ENCODE measurements around the gene HOXA13. TPM values are rescaled to one million over a fixed set of nuclear protein-coding genes. Genes with fewer than 3 reads are reported as not detected.

Gene HOXA13
- total and polyA plus RNA-seq, 11 donors: not detected

GRCh38 chr7:27245124-27245797 lies 45.4 kb upstream of the HOXA13 start:
- Histone ChIP-seq H3K4me3 (peak overlapping the region in 6 of 12 donors; percentile 5 to 35 (median 20)), H3K36me3 (no peaks in the 10 kb centered on the region), H3K4me1 (peaks cover 0 to 43% (median 20%) of the 10 kb centered on the region in 12 donors), H3K27ac (no peak overlapping the region), H3K27me3 (peaks cover 88 to 100% (median 100%) of the 10 kb centered on the region in 9 donors), H3K9me3 (no peaks in the 10 kb centered on the region)
- intact Hi-C loops (cut with DNase I): no loop called here
- DNase-seq (no peak), ATAC-seq (no peak)
- no peak for TF ChIP-seq CTCF (IDR thresholded peaks at IDR 0.05)
- TF ChIP-seq POLR2A (IDR thresholded peaks at IDR 0.05): no peak
- WGBS, 4 donors: 6 to 8% (median 6%) methylated on average over 31 to 37 of the region's 37 CpGs

GRCh38 chr7:27244488-27245123 lies 44.7 kb upstream of the HOXA13 start:
- peaks cover 0 to 49% (median 21%) of the 10 kb centered on the region in 12 donors for H3K4me1 ChIP-seq
- 9 to 13% (median 10%) methylated on average over 17 to 18 of the region's 18 CpGs for WGBS, 4 donors
- peaks cover 87 to 100% (median 100%) of the 10 kb centered on the region in 9 donors for H3K27me3 ChIP-seq
- TF ChIP-seq CTCF (IDR thresholded peaks at IDR 0.05) (no peak), POLR2A (IDR thresholded peaks at IDR 0.05) (no peak)
- H3K36me3 ChIP-seq: no peaks in the 10 kb centered on the region
- no peak for ATAC-seq
- no peak overlapping the region for H3K4me3 ChIP-seq
- no peak for DNase-seq
- H3K9me3 ChIP-seq: no peaks in the 10 kb centered on the region
- intact Hi-C loops (cut with DNase I): no loop called here
- no peak overlapping the region for H3K27ac ChIP-seq

- no peak overlapping the region for H3K27ac ChIP-seq
- no peaks in the 10 kb centered on the region for H3K9me3 ChIP-seq
- DNase-seq: no peak
- H3K36me3 ChIP-seq: no peaks in the 10 kb centered on the region
- peaks cover 0 to 56% (median 24%) of the 10 kb centered on the region in 12 donors for H3K4me1 ChIP-seq
- WGBS, 4 donors: 2 to 4% (median 3%) methylated on average over 28 to 43 of the region's 43 CpGs
- TF ChIP-seq POLR2A (IDR thresholded peaks at IDR 0.05): no peak
- TF ChIP-seq CTCF (IDR thresholded peaks at IDR 0.05): no peak
- H3K27me3 ChIP-seq: peaks cover 86 to 100% (median 100%) of the 10 kb centered on the region in 9 donors
- peak overlapping the region in 2 of 12 donors; percentile 9 to 25 for H3K4me3 ChIP-seq
- intact Hi-C loops (cut with DNase I): no loop called here
- ATAC-seq: no peak
Observed at GRCh38 chr7:27243340-27244163, 43.7 kb upstream of the HOXA13 start.

Measured in heart left ventricle (tissue), 16 donors.